ENCODE results near the gene EIPR1.

GRCh38 chr2:3251946-3252345 lies 125.7 kb downstream of the EIPR1 start:
- TF ChIP-seq ZBTB46 (CRISPR knock-in tag; IDR thresholded peaks at IDR 0.05; ENCODE audit: borderline replicate concordance), result no peak
- no peak for TF ChIP-seq SRSF9 (IDR thresholded peaks at IDR 0.05; ENCODE audit: borderline replicate concordance, insufficient read depth, low read depth, low read length, poor library complexity, severe bottlenecking)
- TF ChIP-seq SP2 (CRISPR knock-in tag; IDR thresholded peaks at IDR 0.05), result no peak
- no peak for TF ChIP-seq FOXA3 (CRISPR knock-in tag; IDR thresholded peaks at IDR 0.05)
- no peak for TF ChIP-seq CTCF (CRISPR knock-in tag; IDR thresholded peaks at IDR 0.05)
- TF ChIP-seq ARNTL (CRISPR knock-in tag; IDR thresholded peaks at IDR 0.05), result no peak
- TF ChIP-seq HMGXB3 (CRISPR knock-in tag; IDR thresholded peaks at IDR 0.05; ENCODE audit: borderline replicate concordance), result no peak
- no peak for TF ChIP-seq ZNF354B (CRISPR knock-in tag; IDR thresholded peaks at IDR 0.05)
- no peak for TF ChIP-seq ZZZ3 (CRISPR knock-in tag; IDR thresholded peaks at IDR 0.05; ENCODE audit: borderline replicate concordance)
- TF ChIP-seq POLR2AphosphoS5 (IDR thresholded peaks at IDR 0.05; ENCODE audit: low read depth, low read length), result no peak
- no peak for TF ChIP-seq FIP1L1 (IDR thresholded peaks at IDR 0.05; ENCODE audit: borderline replicate concordance, insufficient read depth, low read depth, low read length)
- no peak for TF ChIP-seq ZBTB34 (CRISPR knock-in tag; IDR thresholded peaks at IDR 0.05)
- TF ChIP-seq PHB2 (IDR thresholded peaks at IDR 0.05; ENCODE audit: partially characterized antibody), result no peak

Measured in HepG2 (cell line).